ENCODE measurements around the gene HES1.
"Not testable (repeated sequence)": the region's sequence is repeated elsewhere in the genome, so short reads cannot be mapped to it uniquely, and the experiment has no call there.

HES1 gene

DNA sequence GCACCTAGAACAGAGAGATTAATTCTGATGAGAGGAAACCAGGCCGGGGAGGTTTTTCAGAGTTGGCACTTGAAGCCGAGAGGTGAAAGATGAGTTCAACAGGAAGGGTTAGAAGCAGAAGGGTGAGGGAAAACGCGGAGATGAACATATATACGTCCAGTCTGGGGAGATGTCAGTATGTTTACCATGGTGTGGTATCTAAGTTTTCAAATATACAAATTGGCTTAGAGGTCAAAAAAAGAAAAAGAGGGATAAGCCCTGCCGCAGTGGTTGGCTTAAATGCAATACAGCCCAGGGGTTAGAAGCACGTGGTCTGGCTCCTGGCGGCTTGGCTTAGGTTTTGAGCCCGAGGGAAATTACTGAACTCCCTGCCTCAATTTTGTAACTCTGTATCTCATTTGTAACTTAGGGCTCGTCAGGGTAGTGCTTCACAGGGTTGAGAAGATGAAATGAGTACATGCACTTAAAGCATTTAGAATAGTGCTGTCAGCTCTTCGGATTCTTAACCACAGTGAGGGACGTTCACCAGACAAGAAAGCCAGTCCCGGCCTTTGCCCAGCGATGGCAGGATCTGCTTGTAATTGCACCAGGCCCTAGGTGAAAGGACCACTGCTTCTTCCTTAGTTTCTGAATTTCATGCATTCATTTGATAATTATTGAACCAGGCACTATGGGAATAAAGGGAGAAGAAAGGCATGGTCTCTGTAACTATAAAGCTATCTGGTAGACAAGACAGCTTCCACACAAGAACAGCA is 6.4 kb downstream of the HES1 start:
- DNase-seq (ENCODE audit: low read depth in 1 of 2, low spot score in 1 of 2), result peak in 1 of 2 experiments; percentile 59
- no peak for TF ChIP-seq JUND (IDR thresholded peaks at IDR 0.05; ENCODE audit: low read depth)
- in situ Hi-C loops (cut with HindIII; ENCODE audit: low pct_unique_long_range_greater_than_20kb, low sequenced_read_pairs), result no loop called here

DNA sequence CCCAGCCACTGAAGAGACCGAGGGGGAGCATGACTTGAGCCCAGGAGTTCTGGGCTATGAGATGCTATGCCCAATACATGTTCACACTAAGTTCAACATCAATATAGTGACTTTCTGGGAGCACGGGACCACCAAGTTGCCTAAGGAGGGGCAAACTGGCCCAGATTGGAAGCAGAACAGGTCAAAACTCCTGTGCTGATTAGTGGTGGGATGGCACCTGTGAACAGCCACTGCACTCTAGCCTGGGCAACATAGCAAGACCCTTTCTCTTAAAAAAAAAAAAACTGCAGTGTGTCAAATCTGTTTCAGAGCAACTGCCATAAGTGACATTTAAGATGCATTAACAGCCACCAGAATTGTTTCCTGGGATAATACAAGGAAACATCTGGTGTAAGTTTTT is 9.8 kb downstream of the HES1 start:
- DNase-seq (ENCODE audit: low read depth in 1 of 2, low spot score in 1 of 2), result no peak
- TF ChIP-seq JUND (IDR thresholded peaks at IDR 0.05; ENCODE audit: low read depth), result no peak
- in situ Hi-C loops (cut with HindIII; ENCODE audit: low pct_unique_long_range_greater_than_20kb, low sequenced_read_pairs), result no loop called here

DNA sequence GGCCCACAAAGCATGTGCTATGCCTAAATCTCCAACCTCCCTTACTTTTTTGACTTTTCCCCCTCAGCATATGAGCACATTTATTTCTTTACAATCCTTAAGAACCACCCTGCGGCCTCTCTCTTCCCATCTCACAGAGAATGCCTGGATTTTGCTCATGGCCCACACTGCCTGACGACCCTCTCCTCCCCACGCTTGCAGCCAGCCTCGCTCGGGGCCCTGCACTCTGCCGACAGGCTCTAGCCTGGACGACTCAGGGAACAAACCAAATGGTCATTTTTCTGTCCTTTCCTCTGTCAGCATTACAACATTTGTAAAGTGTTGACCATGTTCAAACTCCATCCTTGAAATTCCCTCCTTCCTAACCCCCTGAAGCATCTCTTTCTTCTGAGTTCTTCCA is 11.7 kb downstream of the HES1 start:
- no peak for TF ChIP-seq JUND (IDR thresholded peaks at IDR 0.05; ENCODE audit: low read depth)
- in situ Hi-C loops (cut with HindIII; ENCODE audit: low pct_unique_long_range_greater_than_20kb, low sequenced_read_pairs), result no loop called here
- no peak for DNase-seq (ENCODE audit: low read depth in 1 of 2, low spot score in 1 of 2)

DNA sequence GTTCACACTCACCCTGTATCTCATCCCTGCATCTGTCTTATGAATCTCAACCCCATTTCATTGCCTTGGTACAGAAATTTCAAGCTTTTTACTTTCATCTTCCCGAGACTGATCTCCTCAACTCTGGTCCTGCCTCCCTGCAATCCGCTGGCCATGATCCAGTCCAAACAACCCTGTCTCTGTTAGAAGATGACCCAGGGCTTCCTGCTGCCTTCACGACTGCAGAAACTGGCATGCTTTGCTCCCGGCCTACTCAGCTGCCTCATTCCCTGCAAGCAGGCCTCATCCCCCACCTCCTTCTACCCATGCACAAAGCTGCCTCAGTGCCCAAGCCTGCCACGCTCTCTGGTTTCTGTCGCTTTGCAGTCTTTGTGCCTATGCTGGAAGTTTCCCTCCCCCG is 12.4 kb downstream of the HES1 start:
- TF ChIP-seq JUND (IDR thresholded peaks at IDR 0.05; ENCODE audit: low read depth), result no peak
- in situ Hi-C loops (cut with HindIII; ENCODE audit: low pct_unique_long_range_greater_than_20kb, low sequenced_read_pairs), result no loop called here
- DNase-seq (ENCODE audit: low read depth in 1 of 2, low spot score in 1 of 2), result peak in 1 of 2 experiments; percentile 68

GRCh38 chr3:194150252-194150934 is 14.4 kb downstream of the HES1 start:
- in situ Hi-C loops (cut with HindIII; ENCODE audit: low pct_unique_long_range_greater_than_20kb, low sequenced_read_pairs), result no loop called here
- no peak for TF ChIP-seq JUND (IDR thresholded peaks at IDR 0.05; ENCODE audit: low read depth)
- peak in 1 of 2 experiments; percentile 90 for DNase-seq (ENCODE audit: low read depth in 1 of 2, low spot score in 1 of 2)

GRCh38 chr3:194150935-194151302 is 15.0 kb downstream of the HES1 start:
- in situ Hi-C loops (cut with HindIII; ENCODE audit: low pct_unique_long_range_greater_than_20kb, low sequenced_read_pairs); DNase-seq (ENCODE audit: low read depth in 1 of 2, low spot score in 1 of 2): not testable (repeated sequence)

GRCh38 chr3:194154346-194154745 is 18.4 kb downstream of the HES1 start:
- in situ Hi-C loops (cut with HindIII; ENCODE audit: low pct_unique_long_range_greater_than_20kb, low sequenced_read_pairs), result no loop called here
- TF ChIP-seq JUND (IDR thresholded peaks at IDR 0.05; ENCODE audit: low read depth), result no peak

GRCh38 chr3:194156095-194156494 is 20.1 kb downstream of the HES1 start:
- in situ Hi-C loops (cut with HindIII; ENCODE audit: low pct_unique_long_range_greater_than_20kb, low sequenced_read_pairs), result no loop called here
- no peak for TF ChIP-seq JUND (IDR thresholded peaks at IDR 0.05; ENCODE audit: low read depth)
- DNase-seq (ENCODE audit: low read depth in 1 of 2, low spot score in 1 of 2), result no peak

More at GRCh38 chr3:194154346-194154745, 18.4 kb downstream of the HES1 start:
- DNase-seq (ENCODE audit: low read depth in 1 of 2, low spot score in 1 of 2), result no peak

- in situ Hi-C loops (cut with HindIII; ENCODE audit: low pct_unique_long_range_greater_than_20kb, low sequenced_read_pairs), result no loop called here
- TF ChIP-seq JUND (IDR thresholded peaks at IDR 0.05; ENCODE audit: low read depth), result no peak; the same call in 1 of the 2 replicates
- DNase-seq (ENCODE audit: low read depth in 1 of 2, low spot score in 1 of 2), result peak; percentile 87 to 100
Measured at GRCh38 chr3:194158942-194159439, 23.0 kb downstream of the HES1 start.

DNA sequence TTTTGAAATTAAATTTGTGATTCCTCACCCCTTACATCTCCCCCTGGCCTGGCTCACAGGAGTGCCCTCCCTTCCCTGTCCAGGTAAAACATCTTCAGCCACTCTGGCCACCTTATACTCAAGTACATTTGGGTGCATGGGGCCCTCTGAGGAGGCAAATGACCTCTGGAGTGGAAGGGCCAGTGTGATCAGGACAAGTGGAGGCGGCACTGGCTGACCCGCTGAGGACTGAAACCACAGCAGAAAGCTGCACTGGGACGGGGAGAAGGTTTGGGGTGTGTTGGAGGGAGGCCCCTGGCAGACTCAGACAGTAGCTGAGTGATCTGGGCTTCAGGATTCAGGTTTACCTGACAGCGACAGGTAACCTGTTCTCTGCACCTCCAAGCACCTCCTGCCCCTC is 24.2 kb downstream of the HES1 start:
- DNase-seq (ENCODE audit: low read depth in 1 of 2, low spot score in 1 of 2), result no peak
- no peak for TF ChIP-seq JUND (IDR thresholded peaks at IDR 0.05; ENCODE audit: low read depth)
- in situ Hi-C loops (cut with HindIII; ENCODE audit: low pct_unique_long_range_greater_than_20kb, low sequenced_read_pairs), result no loop called here

GRCh38 chr3:194161131-194162045 is 25.4 kb downstream of the HES1 start:
- TF ChIP-seq JUND (IDR thresholded peaks at IDR 0.05; ENCODE audit: low read depth), result no peak
- DNase-seq (ENCODE audit: low read depth in 1 of 2, low spot score in 1 of 2), result peak in 1 of 2 experiments; percentile 89
- in situ Hi-C loops (cut with HindIII; ENCODE audit: low pct_unique_long_range_greater_than_20kb, low sequenced_read_pairs), result no loop called here

DNA sequence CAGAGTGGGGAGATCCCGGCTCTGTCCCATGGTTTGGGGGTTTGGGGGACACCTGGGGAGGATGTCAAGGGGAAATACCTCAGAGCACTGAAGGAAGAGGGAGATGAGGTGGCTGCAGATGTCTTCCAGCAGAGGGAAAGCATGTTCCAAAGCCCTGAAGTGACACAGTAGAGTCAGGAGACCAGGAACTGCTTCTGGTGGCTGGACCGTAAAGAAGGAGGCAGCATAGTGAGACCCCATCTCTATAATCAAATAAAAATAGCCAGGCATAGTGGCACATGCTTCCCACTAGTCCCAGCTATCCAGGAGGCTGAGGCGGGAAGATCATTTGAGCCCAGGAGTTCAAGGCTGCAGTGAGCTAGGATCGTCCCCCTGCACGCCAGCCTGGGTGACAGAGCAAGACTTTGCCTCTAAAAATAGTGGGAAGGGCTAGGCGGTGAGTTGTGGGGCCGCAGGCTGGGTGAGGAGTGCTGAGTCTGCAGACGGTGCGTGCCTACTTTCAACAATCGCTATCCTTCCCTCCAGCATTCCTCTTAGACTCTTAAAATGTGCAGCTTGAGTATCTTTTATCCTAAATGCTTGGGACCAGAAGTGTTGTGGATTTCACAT is 26.2 kb downstream of the HES1 start:
- in situ Hi-C loops (cut with HindIII; ENCODE audit: low pct_unique_long_range_greater_than_20kb, low sequenced_read_pairs), result no loop called here
- no peak for TF ChIP-seq JUND (IDR thresholded peaks at IDR 0.05; ENCODE audit: low read depth)
- DNase-seq (ENCODE audit: low read depth in 1 of 2, low spot score in 1 of 2), result no peak

All from T47D (cell line).